ENCODE data around the gene ZBTB46.
"Not testable (repeated sequence)": the region's sequence is repeated elsewhere in the genome, so short reads cannot be mapped to it uniquely, and the experiment has no call there.

The ZBTB46 gene

DNA sequence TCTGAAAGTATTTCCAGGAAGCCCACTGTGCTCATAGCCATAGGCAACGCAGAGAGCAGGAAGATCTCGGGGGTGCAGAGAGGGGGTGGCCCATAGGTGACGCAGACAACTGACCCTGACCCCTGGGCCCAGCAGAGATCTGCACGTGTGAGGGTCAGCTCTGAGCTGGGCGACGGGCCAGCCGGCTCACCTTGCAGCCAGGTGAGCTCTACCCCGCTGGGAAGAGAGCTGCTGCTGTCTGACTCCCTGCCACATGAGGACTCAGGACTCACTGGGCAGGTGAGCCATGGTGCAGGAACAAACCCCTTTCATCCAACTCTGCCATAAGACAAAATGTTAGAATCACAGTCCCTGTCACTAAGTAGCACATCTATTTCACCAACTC lies 19.6 kb downstream of the ZBTB46 start:
- DNase-seq: no peak

DNA sequence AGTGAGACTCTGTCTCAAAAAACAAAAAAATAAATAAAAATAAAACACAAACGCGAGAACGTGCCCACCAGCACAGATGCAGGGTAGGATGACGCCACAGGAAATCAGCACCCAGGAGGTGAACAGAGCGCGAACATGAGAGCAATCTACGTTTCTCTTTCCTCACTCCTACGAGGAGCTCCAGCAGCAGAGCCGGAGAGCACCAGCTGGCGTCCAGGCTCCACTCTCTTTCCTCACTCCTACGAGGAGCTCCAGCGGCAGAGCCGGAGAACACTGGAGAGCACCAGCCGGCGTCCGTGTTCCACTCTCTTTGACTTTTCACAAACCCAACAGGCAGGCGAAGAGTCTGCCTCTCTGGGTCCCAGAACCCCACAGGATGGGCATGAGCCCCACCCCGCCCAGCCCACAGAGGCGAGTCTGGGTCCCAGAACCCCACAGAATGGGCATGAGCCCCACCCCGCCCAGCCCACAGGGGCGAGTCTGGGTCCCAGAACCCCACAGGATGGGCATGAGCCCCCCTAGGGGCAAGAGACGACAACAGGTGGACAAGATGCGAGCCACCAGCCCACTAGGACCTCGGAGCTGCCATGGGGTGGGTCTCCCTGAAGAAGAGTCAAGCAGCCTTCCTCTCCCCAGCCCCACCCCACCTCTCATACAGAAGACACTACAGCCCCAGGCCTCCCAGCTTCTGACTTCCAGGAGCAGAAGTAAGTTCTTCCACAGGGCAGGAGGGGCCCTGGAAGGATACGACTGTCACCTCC lies 20.2 kb downstream of the ZBTB46 start:
- no peak for DNase-seq

DNA sequence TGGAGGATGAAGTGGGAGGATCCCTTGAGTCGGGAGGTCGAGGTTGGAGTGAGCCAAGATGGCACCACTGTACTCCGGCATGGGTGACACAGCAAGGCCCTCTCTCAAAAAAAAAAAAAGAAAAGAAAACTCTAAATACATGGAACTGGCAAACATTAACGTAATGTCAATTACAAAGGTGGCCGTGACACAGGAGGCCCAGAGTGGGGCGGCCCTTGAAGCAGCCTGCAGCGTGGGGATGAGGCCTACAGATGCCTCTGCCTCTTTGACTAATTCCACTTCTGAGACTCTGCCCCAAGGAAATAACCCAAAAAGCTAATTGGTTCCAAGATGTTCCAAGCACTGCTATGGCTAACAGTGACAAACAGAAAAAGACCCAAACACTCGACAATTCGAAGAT lies 21.2 kb downstream of the ZBTB46 start:
- no peak for DNase-seq

DNA sequence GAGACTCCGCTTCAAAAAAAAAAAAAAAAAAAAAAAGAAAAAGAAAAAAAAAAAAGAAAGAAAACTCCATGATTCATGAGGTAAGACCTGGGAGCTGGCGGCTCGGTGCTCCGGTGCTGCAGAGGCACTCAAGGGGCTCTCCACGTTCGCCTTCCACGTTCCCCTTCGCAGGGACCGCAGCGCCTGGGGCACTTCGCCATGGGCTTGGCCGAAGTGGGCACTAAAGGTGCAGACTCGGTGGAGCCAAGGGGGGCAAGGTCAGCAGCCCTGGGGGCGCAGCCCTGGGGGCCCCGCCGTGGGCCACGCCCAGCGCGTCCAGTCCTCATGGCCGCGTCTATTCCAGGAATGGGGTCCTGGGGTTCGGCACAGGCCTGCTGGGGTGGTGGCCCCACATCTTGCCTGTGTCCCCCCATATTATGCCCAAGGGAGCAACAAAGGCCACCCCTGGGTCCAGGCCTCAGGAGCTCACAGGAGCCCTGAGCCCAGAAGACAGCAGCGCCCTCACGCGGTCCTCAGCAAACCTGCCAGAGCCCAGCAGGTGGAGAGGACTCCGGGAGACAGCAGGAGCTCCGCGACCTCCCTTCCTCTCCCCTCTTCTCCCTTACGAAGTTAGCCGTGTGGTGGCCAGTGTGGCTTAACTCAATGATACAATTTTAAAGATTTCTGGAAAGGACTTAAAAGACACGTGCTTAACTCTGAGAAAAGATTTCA lies 21.9 kb downstream of the ZBTB46 start:
- no peak for DNase-seq

DNA sequence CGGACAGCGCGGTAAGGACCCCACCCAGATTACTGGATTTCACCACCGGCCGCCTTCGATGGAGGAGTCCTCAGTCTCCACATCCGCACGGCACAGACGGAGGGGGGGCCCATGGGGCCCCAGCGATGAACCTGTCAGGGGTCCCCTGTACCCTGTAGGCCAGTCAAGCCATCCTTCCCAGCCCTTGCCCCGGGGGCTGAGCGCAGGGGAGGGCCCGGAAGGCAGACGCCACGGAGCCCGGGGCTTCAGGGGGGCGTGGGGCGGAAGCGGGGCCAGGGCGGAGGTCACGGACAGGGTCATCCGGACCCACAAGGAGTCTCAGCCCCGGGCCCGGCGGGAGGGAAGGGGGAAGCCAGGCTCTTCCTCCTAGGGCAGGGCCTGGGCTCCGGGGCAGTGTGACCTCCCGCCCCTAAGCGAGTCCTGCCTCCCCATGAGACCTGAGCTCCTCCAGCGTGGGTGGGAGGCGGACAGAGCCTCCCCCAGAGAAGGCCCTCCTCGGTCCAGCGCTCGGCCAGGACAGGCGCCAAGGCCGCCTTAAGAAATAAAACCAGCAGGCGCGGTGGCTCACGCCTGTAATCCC lies 22.8 kb downstream of the ZBTB46 start:
- DNase-seq: no peak

DNA sequence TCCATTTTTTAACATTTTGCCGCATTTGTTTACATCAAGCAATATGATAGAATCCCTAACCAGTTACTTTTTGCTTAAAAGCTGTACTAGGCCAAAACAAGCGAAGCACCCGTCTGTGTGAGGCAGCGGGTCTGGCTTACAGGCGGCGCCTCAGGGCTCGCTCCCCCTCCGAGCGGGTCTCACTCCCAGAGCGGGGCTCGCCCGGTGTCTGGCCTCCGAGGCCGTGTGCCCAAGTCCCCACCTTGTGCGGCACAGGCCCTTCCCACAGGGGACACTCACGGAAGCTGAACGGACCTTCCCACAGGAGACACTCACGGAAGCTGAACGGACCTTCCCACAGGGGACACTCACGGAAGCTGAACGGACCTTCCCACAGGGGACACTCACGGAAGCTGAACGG lies 23.4 kb downstream of the ZBTB46 start:
- DNase-seq: no peak

DNA sequence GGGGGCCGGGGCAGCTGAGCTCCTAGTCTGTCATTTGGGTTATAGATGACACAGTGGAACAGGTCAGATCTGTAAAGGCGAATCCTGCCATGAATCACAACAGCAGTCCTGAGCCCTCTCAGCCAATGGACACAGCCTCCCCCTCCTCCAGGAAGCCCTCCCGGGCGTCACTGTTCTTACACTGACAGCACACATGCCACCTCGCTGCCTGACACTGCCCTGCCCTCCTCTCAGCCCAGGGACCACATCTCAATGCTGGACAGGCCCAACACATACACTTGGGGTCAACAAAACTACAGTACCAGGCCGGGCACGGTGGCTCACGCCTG lies 26.8 kb downstream of the ZBTB46 start:
- no peak for DNase-seq

DNA sequence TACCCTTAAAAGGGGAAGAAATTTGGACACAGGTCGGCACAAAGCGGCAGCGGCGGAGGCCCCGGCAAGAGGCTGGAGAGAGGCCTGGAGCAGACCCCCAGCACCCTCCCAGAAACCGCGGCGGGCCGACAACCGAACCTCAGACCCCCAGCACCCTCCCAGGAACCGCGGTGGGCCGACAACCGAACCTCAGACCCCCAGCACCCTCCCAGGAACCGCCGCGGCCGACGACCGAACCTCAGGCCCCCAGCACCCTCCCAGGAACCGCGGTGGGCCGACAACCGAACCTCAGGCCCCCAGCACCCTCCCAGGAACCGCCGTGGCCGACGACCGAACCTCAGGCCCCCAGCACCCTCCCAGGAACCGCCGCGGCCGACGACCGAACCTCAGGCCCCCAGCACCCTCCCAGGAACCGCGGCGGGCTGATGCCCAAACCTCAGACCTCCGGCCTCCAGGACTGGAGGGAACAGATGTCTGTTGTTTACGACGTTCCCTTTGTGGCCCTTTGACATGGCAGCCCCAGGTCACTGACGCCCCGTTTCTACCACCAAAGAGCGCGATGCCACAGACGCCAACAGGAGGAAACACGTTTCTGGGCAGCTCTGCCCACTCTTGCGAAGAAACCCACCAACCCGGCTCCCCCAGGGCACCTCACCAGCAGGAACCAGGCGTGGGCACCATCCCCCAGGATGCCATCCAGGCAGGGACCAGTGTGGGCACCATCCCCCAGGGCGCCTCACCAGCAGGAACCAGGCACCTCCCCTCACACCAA lies 28.4 kb downstream of the ZBTB46 start:
- no peak for DNase-seq

DNA sequence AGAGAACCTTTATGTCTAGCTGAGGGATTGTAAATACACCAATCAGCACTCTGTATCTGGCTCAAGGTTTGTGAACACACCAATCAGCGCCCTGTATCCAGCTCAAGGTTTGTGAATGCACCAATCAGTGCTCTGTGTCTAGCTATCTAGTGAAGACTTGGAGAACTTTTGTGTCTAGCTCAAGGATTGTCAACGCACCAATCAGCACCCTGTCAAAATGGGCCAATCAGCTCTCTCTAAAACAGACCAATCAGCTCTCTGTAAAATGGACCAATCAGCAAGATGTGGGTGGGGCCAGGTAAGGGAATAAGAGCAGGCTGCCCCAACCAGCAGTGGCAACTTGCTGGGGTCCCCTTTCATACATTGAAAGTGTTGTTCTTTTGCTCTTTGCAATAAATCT lies 29.9 kb downstream of the ZBTB46 start:
- not testable (repeated sequence) for DNase-seq

DNA sequence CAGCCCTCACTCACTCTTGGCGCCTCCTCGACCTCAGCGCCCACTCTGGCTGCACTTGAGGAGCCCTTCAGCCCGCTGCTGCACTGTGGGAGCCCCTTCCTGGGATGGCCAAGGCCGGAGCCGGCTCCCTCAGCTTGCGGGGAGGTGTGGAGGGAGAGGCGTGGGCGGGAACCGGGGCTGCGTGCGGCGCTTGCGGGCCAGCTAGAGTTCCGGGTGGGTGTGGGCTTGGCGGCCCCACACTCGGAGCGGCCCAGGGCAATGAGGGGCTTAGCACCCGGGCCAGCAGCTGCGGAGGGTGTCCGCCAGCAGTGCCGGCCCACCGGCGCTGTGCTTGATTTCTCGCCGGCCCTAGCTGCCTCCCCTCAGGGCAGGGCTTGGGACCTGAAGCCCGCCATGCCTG lies 30.7 kb downstream of the ZBTB46 start:
- DNase-seq: not testable (repeated sequence)

DNA sequence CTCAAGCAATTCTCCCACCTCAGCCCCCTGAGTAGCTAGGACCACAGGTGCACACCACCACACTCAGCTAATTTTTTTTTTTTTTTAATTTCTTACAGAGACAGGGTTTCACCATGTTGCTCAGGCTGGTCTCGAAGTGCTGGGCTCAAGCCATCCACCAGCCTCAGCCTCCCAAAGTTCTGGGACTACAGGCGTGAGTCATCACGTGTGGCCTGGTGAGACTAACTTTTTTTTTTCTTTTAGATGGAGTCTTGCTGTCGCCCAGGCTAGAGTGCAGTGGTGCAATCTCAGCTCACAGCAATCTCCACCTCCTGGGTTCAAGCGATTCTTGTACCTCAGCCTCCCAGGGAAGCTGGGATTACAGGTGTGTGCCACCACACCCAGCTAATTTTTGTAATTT lies 31.9 kb downstream of the ZBTB46 start:
- DNase-seq: not testable (repeated sequence)

DNA sequence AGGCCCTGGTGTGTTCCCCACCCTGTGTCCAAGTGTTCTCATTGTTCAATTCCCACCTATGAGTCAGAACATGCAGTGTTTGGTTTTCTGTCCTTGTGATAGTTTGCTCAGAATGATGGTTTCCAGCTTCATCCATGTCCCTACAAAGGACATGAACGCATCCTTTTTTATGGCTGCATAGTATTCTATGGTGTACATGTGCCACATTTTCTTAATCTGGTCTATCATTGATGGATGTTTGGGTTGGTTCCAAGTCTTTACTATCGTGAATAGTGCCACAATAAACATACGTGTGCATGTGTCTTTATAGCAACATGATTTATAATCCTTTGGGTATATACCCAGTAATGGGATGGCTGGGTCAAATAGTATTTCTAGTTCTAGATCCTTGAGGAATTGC lies 33.9 kb downstream of the ZBTB46 start:
- DNase-seq: not testable (repeated sequence)

DNA sequence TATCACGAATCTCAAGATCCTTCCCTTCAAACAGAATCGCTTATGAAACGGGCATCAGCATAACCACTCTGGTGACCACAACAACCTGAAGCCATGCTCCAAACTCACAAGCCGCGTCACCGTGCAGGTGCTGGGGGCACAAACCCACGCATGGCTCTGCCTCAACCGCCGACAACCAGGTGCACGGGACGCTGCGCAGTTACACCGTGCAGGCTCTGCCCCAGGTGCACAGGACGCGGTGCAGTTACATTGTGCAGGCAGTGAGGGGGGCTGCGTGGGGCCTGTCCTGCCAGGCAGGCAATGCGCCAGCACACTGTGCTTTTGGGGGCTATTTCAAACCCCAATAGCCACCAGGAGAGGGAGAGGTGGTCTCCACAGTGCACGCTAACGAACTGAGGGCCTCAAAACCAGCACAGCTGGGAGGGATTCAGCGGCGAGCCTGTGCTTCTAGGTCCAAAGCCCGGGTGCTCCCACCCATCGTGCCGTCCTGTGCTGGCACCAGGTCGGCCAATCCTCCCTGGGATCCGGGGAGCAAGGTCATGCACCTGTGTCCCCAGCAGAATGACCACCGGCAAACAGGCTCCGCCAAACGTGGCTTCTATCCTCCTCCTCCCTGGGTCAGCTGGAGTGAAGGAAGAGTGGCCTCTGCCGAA lies 35.8 kb downstream of the ZBTB46 start:
- DNase-seq: no peak

DNA sequence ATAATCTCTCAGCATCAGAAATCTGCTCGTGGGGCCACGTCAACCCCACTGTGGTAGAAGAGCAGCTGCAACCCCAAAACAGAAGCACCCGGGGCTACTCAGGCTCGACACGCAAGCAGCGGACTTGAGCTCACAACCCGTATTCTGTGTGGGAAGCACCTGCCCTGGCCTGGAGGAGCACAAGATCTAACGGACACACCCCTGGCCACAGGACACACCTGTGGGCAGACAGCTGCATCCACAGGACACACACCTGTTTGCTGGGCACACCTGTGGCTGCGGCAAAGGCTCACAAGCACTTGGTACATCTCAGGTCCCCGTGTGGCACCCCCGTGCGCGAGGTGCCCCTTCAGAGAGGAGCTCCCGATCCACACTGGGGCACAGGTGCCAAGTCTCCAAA lies 36.5 kb downstream of the ZBTB46 start:
- no peak for DNase-seq

DNA sequence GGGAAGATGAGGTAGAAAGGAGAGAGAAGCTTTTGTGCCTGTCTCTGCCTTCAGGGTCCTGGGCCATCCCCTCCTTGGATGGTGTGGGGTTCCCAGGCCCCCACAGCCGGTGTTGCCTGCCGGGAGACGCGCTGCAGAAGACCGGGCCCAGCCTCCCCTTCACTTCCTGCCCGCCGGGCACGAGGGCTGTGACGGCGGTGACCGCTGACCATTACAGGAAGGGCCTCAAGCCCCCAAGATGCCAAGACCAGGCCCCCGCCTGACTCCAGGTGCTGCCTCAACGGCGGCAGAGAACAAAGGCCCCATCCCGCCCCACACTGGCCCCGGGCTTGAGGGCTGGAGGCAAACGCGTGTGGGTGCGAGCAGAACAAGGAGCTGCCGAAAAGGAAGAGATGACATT lies 38.2 kb downstream of the ZBTB46 start:
- DNase-seq: no peak

DNA sequence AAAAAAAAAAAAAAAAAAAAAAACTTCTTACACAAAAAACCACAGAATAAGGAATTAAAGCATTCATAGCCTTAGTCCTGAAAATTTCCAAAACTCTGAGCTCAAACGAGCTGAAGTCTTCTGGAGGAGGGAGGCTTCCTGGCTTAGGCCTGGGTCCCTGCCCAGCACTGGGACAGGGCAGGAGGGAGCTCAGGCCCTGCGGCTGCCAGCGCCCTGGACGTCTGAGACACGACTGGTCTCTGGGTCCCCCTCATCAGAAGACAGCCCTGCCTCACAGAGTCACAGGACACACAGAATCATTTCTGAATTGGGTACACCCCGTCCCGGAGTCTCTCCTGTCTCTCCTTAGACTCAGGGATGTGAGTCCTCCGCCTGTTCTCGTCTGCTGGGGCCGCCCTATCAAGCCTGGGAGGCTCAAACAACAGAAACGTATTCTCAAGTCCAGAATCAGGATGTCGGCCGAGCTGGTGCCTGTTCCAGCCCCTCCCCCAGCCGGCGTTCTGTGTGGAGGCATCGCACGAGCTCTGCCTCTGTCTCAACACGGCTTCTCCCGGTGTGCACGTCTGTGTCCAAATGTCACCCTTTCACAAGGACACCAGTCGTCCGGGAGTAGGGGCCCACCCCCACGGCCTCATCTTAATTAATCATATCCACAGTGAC lies 39.4 kb downstream of the ZBTB46 start:
- DNase-seq: no peak

DNA sequence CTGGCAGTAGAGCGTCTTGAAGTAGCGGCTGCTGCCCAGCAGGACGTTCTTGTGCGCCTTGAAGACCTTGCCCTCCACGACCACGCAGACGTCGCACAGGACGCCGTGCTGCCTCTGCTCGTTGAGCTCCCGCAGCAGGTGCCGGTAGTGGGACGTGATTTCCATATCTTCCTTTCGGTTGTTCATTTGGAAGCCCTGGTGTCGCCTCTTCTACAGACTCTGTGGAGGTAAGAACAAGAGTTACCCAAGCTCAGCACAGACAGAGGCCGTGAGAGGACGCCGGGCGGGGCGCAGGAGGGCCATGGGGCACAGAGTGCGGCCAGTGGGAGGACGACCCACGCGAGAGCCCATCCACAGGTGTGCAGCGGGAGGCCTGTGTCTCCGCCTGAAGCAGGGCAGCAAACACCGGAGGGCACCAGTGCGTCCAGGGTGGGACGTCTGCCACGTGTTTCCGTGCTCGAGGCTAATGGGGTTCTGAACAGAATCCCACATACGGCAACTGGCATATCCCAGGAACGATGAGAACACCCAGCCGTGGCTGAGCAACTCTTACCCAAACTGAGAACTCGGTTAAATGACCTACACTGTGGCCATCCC lies 40.4 kb downstream of the ZBTB46 start:
- DNase-seq: no peak

DNA sequence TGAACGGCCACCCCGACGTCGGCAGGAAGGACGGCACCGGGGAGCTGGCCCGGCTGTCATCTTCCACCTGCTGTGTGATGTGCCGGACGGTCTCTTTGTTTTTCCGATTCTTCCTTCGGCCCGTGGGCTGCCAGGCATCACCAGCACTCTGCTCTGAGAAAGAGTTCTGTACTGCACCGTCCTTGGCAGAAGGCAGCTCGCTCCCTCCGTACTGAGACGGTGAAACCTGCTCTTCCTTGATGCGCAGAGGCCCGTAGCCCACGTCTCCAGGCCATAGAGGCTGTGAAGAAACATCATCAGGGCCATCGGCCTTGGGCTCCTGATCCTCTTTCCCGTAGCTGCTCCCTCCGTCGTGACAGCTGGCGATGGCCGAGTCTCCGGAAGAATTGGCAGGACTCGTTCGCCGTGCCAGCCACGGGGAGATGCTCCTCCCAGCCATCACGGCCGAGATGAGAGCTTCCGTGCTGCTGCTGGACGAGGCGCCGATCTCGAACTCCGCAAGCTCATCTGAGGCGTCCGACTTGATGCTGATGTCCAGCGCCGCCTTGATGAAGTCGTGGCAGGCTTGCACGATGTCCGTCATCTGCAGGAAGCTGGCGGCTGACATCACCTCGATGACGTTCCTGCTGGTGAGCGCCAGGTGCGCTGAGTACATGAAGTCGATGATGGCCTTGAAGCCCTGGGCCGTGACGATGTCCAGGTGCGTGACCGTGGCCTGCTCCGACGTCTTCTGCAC lies 41.1 kb downstream of the ZBTB46 start:
- DNase-seq: no peak

DNA sequence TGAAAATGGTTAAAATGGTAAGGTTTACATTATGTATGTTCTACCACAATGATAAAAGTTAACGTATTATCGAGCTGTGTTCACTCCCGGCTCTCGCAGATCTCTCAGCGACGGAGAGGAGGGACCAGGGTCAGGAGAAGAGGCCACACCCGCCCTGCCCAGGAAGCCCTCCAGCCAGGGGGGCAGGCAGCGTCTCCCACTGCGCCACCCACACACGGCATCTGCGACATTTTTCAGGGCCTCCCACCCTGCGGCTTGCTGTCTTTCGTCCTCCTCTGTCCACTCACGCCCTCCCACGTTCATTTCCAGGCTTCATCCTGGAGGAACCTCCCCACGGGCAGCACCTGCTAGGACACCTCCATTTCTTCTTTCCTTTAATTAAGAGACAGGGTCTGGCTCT lies 43.3 kb downstream of the ZBTB46 start:
- no peak for DNase-seq

DNA sequence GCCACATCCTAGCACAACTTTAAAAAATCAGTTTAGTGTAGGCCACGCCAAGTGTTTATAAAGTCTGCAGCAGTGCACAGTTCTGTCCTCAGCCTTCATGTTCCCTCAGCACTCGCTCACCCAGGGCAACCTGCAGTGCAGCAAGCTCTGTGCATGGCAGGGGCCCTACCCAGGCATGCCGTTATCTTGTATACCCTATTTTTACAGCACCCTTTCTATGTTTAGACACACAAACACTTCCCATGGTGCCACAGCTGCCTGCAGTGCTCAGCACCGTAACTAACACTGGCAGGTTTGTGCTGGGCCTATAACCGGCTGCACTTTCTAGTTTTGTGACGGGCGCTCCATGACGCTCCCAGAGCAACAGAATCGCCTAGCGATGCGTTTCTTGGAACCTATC lies 43.8 kb downstream of the ZBTB46 start:
- DNase-seq: no peak

DNA sequence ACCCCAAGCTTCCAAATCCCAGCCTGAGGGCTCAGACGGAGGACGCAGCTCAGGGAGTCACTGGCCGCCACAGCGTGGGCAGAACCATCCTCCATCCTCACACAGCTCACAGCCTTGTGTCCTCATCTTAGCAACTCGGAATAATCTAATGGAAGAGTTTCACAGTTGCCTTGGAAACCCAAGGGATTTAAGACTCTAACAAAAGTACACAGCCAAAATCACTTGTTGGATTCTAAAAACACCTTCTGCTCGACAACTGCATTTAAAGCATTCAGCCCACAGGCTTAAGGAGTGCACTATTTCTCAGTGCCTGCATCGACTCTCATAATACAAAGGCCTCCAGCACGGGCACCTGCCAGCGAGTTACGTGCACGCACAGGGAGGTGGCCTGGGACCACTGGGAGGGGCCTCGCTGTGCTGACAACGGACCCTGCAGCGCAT lies 45.4 kb downstream of the ZBTB46 start:
- no peak for DNase-seq

Measured in CD4-positive, alpha-beta T cell treated with Interleukin-12 subunit alpha and Interleukin-12 subunit beta, for 1 hour (primary cell).